GM12875 (cell line): Measurements from ENCODE around the gene USH2A.

Source experiments
- H3K4me3 ChIP-seq: one replicate; pipeline ENCODE4 v1.5.1; 2011; ENCODE audit warnings: low read depth, low read length, control low read depth
- CTCF ChIP-seq: IDR thresholded peaks from 2 replicates; pipeline ENCODE4 v1.5.1; 2011; ENCODE audit warnings: low read depth, mild to moderate bottlenecking, control low read depth, inconsistent platforms, low read length, moderate library complexity, borderline replicate concordance; ENCODE audit not compliant: insufficient read depth

Gene USH2A

GRCh38 chr1:215761446-215761845 is 661.8 kb downstream of the USH2A start:
- H3K4me3 ChIP-seq, result no peak overlapping the region
- no peak for TF ChIP-seq CTCF

- H3K4me3 ChIP-seq, result no peak overlapping the region
- TF ChIP-seq CTCF, result no peak
Observed at GRCh38 chr1:215754112-215754511, 669.1 kb downstream of the USH2A start.

GRCh38 chr1:215749414-215749813 is 673.8 kb downstream of the USH2A start:
- H3K4me3 ChIP-seq, result no peak overlapping the region
- TF ChIP-seq CTCF, result no peak

- H3K4me3 ChIP-seq, result no peak overlapping the region
- TF ChIP-seq CTCF, result no peak
Observed at GRCh38 chr1:215748431-215748830, 674.8 kb downstream of the USH2A start.

GRCh38 chr1:215744419-215744818 is 678.8 kb downstream of the USH2A start:
- no peak overlapping the region for H3K4me3 ChIP-seq
- no peak for TF ChIP-seq CTCF

GRCh38 chr1:215739025-215739424 is 684.2 kb downstream of the USH2A start:
- H3K4me3 ChIP-seq, result no peak overlapping the region
- no peak for TF ChIP-seq CTCF

GRCh38 chr1:215731699-215732098 is 691.5 kb downstream of the USH2A start:
- no peak overlapping the region for H3K4me3 ChIP-seq
- TF ChIP-seq CTCF, result no peak
